ENCODE measurements around the gene IL17B.

IL17B gene

DNA sequence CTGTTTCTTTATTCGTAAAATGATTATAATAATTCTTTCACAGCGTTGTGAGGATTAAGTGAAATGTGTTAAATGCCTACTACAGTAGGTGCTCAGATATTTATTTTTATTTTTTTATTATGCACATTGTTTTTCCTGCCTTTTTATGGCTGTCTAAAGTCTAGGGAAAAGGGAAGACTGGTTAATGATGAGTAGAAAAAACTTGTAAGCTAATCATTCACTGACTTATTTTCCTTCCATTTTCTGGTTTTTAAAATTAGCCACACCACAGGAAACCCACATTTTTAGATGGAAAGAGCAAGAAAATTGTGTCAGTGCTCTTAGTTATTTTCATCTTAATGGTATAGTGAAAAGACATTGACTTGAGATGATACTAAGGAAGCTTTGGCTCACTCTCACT, 25.2 kb downstream of the IL17B start:
- DNase-seq: no peak

- DNase-seq: no peak
These were observed 26.9 kb downstream of the IL17B start for GRCh38 chr5:149352169-149352568.

- DNase-seq: no peak
These were observed 29.7 kb downstream of the IL17B start for GRCh38 chr5:149349382-149349781.

GRCh38 chr5:149348518-149348917, 30.6 kb downstream of the IL17B start:
- DNase-seq: no peak

DNA sequence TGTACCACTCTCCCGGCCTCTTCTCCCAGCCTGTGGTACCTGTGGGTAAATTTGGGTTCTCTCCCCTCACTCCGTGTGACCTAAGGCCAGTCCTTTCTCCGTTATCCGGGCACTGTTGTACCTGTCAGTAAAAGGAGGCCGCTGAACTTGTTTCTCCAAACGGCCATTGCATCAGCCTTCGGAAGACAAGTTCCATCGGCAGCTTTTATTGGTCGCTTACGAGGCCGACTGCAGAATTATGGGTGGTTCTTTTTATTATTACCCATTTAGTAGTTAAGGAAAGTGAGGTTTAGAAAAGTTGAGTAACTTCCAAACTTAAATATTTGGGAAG, 33.2 kb downstream of the IL17B start:
- no peak for DNase-seq

GRCh38 chr5:149345147-149345891, 33.8 kb downstream of the IL17B start, which contains the start of gene GRPEL2:
Gene GRPEL2 (plus strand): TSS chr5:149345499. CDS start chr5:149345540, 41 bp downstream.
- peak; percentile 86 for DNase-seq

- DNase-seq: no peak
These were observed 34.9 kb downstream of the IL17B start for GRCh38 chr5:149344151-149344550.

DNA sequence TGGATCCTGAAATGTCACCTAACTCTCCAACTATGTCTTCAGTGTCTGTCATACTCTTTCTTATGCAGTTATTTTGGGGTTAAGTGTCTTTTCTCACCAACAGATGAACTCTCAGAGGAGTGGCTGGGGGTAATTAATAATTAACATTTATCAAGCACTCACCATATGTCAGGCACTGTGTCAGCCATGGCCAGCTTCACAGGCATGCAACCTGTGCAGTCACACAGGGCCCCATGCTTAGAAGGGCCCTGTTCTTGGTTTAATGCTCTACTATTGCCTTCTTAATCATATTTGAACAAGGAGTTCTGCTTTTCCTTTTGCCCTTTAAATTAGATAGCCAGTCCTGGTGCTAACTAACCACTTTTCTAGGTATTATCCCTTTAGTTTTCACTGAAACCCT, 37.2 kb downstream of the IL17B start:
- DNase-seq: no peak

- no peak for DNase-seq
These were observed 38.2 kb downstream of the IL17B start for GRCh38 chr5:149340920-149341319.

- no peak for DNase-seq
These were observed 40.7 kb downstream of the IL17B start for GRCh38 chr5:149338364-149338763.

GRCh38 chr5:149337736-149338135, 41.4 kb downstream of the IL17B start:
- DNase-seq: no peak

DNA sequence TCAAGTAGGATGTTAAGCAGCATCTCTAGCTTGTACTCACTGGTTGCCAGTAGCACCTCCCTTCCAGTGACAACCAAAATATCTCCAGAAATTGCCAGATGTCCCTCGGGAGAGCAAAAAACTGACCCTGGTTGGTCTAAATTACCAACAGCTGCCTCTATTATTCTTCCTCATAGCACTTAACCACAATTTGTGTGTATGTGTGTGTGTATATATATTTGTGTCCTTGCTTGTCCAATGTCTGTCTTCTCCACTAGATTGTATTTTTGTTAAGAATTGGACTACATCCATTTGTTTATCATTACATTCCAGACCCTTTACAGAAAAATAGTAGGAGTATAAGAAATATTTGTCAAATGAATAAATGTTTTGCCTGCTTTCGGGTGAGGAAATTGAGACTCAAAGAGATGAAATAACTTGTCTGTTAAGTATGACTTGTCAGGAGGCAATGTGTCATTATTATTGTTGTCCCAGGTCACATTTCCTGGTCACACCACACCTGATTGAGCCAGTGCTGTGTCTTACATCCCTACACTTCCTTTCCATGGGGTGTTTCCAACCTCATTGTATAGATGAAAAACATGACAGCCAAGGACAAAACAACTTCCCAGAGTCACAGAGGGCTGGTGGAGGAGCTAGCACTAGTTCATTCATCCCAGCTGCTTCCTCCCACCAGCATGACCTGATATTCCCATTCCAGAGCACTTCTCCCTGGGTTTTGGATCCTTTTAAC, 45.2 kb downstream of the IL17B start:
- no peak for DNase-seq

DNA sequence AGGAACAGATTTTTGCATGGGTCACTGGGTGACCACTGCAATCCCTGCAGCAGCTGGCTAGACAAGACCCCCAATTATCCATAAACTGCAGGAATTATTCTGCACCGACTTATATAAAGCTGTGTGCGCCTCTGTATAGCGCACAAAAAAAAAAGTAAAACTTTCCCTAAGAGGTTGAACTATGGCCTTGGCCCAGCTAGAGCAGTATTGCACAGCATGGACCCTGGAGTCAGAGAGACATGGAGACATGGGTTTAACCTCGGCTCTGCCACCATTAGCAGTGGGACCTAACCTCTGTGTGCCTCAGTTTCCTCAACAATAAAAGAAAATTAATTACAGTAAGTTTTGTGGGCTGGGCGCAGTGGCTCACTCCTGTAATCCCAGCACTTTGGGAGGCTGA, 50.9 kb downstream of the IL17B start:
- no peak for DNase-seq

DNA sequence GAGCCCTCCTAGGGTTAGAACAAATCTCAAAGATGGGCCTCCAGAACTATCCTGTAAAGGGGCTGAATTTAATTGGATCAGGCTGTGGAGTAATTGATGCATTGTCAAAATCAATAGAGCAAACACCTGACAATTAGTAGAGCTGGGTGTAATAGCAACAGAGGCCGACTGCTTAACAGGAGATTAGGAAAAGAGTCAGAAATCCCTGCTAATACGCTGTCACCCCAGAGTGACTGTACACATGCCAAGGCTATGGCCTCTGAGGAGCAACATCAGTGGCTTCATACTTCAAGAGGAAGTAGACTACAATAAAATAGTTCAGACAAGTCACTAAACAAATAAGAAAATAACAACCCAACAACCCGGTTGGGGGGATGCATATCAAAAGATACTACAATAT, 52.5 kb downstream of the IL17B start:
- DNase-seq: no peak

- DNase-seq: no peak
These were observed 53.2 kb downstream of the IL17B start for GRCh38 chr5:149325894-149326293.

GRCh38 chr5:149325166-149325735, 53.8 kb downstream of the IL17B start:
- DNase-seq: no peak

GRCh38 chr5:149324641-149325040, 54.5 kb downstream of the IL17B start:
- DNase-seq: no peak

Data from NCI-H2107 (cell line).